ENCODE measurements around the gene DAGLA. TPM values are rescaled to one million over a fixed set of nuclear protein-coding genes. Genes with fewer than 3 reads are reported as not detected.

The DAGLA gene
- total RNA-seq, 2 experiments from 2014 or later: 0.52 to 0.73 TPM

DNA sequence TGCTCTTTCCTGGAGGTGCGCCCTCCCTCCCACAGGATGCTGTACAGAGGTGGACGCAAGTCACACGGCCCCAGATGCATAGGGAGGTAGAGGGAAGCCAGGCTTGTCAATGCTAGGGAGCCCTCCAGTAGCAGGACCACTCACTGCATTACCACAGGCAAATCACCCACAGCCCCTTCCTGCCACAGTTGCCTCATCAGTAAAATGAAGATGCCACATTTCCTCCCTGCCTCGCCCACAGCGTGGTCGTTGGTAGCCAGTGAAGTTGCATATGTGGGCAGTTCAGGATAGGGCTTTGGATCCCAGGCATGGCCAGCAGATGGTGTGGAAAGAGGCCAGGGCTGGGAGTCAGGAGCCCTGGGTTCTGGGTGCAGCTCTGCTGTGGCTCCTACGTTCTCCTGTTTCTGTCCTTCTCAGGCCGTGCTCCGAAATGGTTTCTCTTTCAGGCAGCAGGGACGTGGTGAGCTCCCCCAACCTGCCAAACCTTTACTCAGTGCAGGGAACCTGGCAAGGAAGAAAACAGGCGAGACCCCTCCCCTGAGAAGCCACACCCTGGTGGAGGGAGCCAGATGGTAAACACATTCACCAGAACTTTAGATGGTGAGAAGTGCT, 22.6 kb downstream of the DAGLA start:
- Histone ChIP-seq H3K9me3 (ENCODE audit: control insufficient read depth in 1 of 2, insufficient read depth in 1 of 2, low read length in 2 of 2) (no peaks in the 10 kb centered on the region), H3K4me1 (ENCODE audit: insufficient read depth, low read length) (peaks cover 21% of the 10 kb centered on the region), H3K4me3 (ENCODE audit: low read length) (no peak overlapping the region), H3K36me3 (ENCODE audit: insufficient read depth, low read length) (no peaks in the 10 kb centered on the region), H3K27ac (ENCODE audit: low read depth in 1 of 2, low read length in 2 of 2) (no peak overlapping the region), H3K27me3 (ENCODE audit: control insufficient read depth in 1 of 2, insufficient read depth in 2 of 2, low read length in 2 of 2) (no peaks in the 10 kb centered on the region)
- TF ChIP-seq, protein P1, sequence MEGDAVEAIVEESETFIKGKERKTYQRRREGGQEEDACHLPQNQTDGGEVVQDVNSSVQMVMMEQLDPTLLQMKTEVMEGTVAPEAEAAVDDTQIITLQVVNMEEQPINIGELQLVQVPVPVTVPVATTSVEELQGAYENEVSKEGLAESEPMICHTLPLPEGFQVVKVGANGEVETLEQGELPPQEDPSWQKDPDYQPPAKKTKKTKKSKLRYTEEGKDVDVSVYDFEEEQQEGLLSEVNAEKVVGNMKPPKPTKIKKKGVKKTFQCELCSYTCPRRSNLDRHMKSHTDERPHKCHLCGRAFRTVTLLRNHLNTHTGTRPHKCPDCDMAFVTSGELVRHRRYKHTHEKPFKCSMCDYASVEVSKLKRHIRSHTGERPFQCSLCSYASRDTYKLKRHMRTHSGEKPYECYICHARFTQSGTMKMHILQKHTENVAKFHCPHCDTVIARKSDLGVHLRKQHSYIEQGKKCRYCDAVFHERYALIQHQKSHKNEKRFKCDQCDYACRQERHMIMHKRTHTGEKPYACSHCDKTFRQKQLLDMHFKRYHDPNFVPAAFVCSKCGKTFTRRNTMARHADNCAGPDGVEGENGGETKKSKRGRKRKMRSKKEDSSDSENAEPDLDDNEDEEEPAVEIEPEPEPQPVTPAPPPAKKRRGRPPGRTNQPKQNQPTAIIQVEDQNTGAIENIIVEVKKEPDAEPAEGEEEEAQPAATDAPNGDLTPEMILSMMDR (IDR thresholded peaks at IDR 0.05): no peak
- ATAC-seq (ENCODE audit: poor library complexity) (no peak), DNase-seq (peak in 1 of 14 experiments; percentile 35)
- no peaks in the 10 kb centered on the region for H3K9me3 Mint-ChIP-seq
- POLR2A ChIA-PET: no interaction called here
- peaks cover 10% of the 10 kb centered on the region for H3K4me1 Mint-ChIP-seq (ENCODE audit: low read depth)
- intact Hi-C loops (cut with DNase I, micrococcal nuclease): no loop called here
- no peak overlapping the region for H3K4me3 Mint-ChIP-seq
- no peaks in the 10 kb centered on the region for H3K27me3 Mint-ChIP-seq
- no peaks in the 10 kb centered on the region for H3K36me3 Mint-ChIP-seq (ENCODE audit: low read depth)
- H3K27ac Mint-ChIP-seq: no peak overlapping the region
- CTCF ChIA-PET: interaction anchor here (1.0 kb wide), 1 partner anchor 31 kb away, joined by 3 read pairs; no protein-coding TSS in a partner anchor

DNA sequence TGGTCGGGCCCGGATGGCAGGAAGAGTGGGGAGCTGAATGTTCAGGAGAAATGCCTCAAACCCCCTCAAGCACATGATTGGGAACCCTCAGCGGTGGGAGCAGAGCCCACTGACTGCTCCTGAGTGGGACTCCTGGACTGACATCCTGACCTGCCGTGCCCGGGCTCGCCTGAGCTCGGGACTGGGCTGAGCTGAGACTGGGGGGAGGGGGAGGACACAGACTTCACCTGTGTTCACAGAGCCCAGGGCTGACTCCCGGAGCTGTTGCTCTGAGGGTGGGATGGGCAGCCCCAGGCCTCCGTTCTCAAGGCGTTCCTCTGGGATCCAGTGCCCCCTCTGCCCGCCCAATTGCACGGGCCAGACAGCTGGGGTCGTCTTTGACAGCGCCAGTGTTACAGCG, 24.6 kb downstream of the DAGLA start:
- CTCF ChIA-PET: no interaction called here
- no peak for DNase-seq
- intact Hi-C loops (cut with DNase I, micrococcal nuclease): no loop called here
- TF ChIP-seq, protein P1 (IDR thresholded peaks at IDR 0.05): no peak
- Mint-ChIP-seq H3K4me3 (no peak overlapping the region), H3K27me3 (no peaks in the 10 kb centered on the region), H3K36me3 (ENCODE audit: low read depth) (no peaks in the 10 kb centered on the region), H3K9me3 (no peaks in the 10 kb centered on the region), H3K27ac (no peak overlapping the region), H3K4me1 (ENCODE audit: low read depth) (no peaks in the 10 kb centered on the region)
- Histone ChIP-seq H3K4me1 (ENCODE audit: insufficient read depth, low read length) (peaks cover 7% of the 10 kb centered on the region), H3K4me3 (ENCODE audit: low read length) (no peak overlapping the region), H3K27me3 (ENCODE audit: control insufficient read depth in 1 of 2, insufficient read depth in 2 of 2, low read length in 2 of 2) (no peaks in the 10 kb centered on the region), H3K9me3 (ENCODE audit: control insufficient read depth in 1 of 2, insufficient read depth in 1 of 2, low read length in 2 of 2) (no peaks in the 10 kb centered on the region), H3K27ac (ENCODE audit: low read depth in 1 of 2, low read length in 2 of 2) (no peak overlapping the region), H3K36me3 (ENCODE audit: insufficient read depth, low read length) (no peaks in the 10 kb centered on the region)
- ATAC-seq (ENCODE audit: poor library complexity): no peak
- POLR2A ChIA-PET: no interaction called here

DNA sequence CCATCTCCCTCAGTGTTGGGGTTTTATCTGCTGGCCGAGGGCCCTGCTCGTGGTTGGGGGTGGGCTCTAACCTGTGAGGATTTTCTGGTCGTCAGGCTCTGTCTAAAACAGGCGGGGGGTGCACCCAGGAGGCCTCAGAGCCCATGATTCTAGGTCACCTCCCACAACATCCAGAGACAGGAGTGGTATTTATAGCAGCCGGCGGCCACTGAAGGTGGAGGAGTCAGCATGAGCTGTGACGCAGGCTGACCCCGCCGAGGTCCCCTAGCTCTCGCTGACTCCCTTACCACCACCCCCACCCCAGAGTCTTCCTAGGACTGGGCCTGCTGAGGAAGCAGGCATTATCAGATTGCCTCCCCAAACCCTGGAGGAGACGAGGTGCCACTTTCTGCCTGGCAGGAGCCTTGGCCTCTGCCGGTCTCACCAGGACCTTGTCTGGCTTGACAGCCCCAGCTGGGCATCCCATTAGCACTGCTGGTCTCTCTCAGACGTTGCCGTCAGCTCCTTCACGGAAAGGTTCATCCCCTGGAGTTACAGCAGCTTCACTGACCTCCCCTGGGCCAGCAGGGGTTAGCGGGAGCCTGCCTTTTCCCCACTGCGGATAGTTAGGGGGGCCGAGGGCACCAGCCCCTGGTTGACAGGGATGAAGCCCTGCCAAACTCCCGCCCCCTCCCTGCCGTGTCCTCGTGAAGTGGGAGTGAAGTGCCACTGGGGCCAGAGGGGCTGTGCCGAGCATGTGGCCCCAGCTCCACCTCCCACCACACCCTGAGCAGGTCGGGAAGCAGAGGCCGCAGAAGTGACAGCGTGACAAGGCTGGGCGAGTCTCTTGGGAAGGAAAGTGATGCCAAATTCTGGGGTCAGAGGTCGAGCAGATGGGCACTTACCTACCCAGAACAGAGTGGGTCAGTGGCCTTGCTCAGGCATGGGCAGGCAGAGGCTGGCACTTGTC, 26.5 kb downstream of the DAGLA start:
- CTCF ChIA-PET: no interaction called here
- H3K36me3 Mint-ChIP-seq (ENCODE audit: low read depth): no peaks in the 10 kb centered on the region
- Histone ChIP-seq H3K27ac (ENCODE audit: low read depth in 1 of 2, low read length in 2 of 2) (no peak overlapping the region), H3K36me3 (ENCODE audit: insufficient read depth, low read length) (no peaks in the 10 kb centered on the region), H3K27me3 (ENCODE audit: control insufficient read depth in 1 of 2, insufficient read depth in 2 of 2, low read length in 2 of 2) (no peaks in the 10 kb centered on the region), H3K4me3 (ENCODE audit: low read length) (no peak overlapping the region), H3K9me3 (ENCODE audit: control insufficient read depth in 1 of 2, insufficient read depth in 1 of 2, low read length in 2 of 2) (no peaks in the 10 kb centered on the region), H3K4me1 (ENCODE audit: insufficient read depth, low read length) (peaks cover 7% of the 10 kb centered on the region)
- POLR2A ChIA-PET: no interaction called here
- intact Hi-C loops (cut with DNase I, micrococcal nuclease): no loop called here
- TF ChIP-seq, protein P1 (IDR thresholded peaks at IDR 0.05): no peak
- H3K4me3 Mint-ChIP-seq: no peak overlapping the region
- no peaks in the 10 kb centered on the region for H3K27me3 Mint-ChIP-seq
- no peaks in the 10 kb centered on the region for H3K9me3 Mint-ChIP-seq
- no peaks in the 10 kb centered on the region for H3K4me1 Mint-ChIP-seq (ENCODE audit: low read depth)
- ATAC-seq (ENCODE audit: poor library complexity) (no peak), DNase-seq (no peak)
- H3K27ac Mint-ChIP-seq: no peak overlapping the region

All from CD4-positive, alpha-beta T cell (primary cell).